Neural cell (in vitro differentiated cells): ENCODE measurements around the gene MDGA2.

ENCODE experiments used
- EP300 ChIP-seq: fragments of 450-650 bp; conservative IDR thresholded peaks from 2 replicates; pipeline ENCODE4 v1.6.1; 2014; ENCODE audit warnings: antibody characterized with exemption, mild to moderate bottlenecking, moderate library complexity; ENCODE audit not compliant: poor library complexity, severe bottlenecking
- EZH2 ChIP-seq: fragments of 200-600, 300-800 bp; shearing (Covaris generic), sonication (generic); IDR thresholded peaks from 2 replicates; pipeline ENCODE4 v1.6.1; 2014; ENCODE audit warnings: antibody characterized with exemption, low read length, borderline replicate concordance, mild to moderate bottlenecking; ENCODE audit not compliant: insufficient read depth, poor library complexity, severe bottlenecking
- MXI1 ChIP-seq: fragments of 450-650 bp; conservative IDR thresholded peaks from 2 replicates; pipeline ENCODE4 v1.6.1; 2014; ENCODE audit warnings: antibody characterized with exemption, mild to moderate bottlenecking; ENCODE audit not compliant: poor library complexity, severe bottlenecking
- POLR2AphosphoS5 ChIP-seq: IDR thresholded peaks from 2 replicates; pipeline ENCODE4 v1.6.1; 2012
- TF ChIP-seq, protein P1 (sequence below): IDR thresholded peaks from 2 replicates; pipeline ENCODE4 v1.6.1; 2012; ENCODE audit warnings: borderline replicate concordance
- TF ChIP-seq, protein P2 (sequence below): fragments of 450-650 bp; IDR thresholded peaks from 2 replicates; pipeline ENCODE4 v1.5.1; 2014; ENCODE audit warnings: antibody characterized with exemption, mild to moderate bottlenecking, moderate library complexity; ENCODE audit not compliant: poor library complexity, severe bottlenecking

DNA sequence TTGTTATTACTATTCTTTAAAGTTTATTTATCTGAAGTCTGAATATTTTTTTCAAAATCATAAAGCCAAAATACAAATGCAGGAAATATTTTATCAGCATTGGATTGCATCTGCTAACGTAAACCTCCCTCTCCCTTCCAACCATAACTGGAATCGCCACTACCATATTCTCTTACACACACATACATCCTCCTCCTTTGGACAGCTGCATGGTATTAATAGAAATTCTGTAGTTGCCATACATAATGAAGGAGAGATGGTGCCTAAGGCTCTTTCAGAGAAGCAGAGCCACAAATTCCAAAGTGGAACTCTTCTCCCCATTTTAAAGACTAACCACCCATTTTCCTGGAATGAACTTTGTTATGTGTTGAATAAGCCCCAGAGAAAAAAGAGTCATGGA, 352.7 kb downstream of the MDGA2 start:
- TF ChIP-seq, protein P1, sequence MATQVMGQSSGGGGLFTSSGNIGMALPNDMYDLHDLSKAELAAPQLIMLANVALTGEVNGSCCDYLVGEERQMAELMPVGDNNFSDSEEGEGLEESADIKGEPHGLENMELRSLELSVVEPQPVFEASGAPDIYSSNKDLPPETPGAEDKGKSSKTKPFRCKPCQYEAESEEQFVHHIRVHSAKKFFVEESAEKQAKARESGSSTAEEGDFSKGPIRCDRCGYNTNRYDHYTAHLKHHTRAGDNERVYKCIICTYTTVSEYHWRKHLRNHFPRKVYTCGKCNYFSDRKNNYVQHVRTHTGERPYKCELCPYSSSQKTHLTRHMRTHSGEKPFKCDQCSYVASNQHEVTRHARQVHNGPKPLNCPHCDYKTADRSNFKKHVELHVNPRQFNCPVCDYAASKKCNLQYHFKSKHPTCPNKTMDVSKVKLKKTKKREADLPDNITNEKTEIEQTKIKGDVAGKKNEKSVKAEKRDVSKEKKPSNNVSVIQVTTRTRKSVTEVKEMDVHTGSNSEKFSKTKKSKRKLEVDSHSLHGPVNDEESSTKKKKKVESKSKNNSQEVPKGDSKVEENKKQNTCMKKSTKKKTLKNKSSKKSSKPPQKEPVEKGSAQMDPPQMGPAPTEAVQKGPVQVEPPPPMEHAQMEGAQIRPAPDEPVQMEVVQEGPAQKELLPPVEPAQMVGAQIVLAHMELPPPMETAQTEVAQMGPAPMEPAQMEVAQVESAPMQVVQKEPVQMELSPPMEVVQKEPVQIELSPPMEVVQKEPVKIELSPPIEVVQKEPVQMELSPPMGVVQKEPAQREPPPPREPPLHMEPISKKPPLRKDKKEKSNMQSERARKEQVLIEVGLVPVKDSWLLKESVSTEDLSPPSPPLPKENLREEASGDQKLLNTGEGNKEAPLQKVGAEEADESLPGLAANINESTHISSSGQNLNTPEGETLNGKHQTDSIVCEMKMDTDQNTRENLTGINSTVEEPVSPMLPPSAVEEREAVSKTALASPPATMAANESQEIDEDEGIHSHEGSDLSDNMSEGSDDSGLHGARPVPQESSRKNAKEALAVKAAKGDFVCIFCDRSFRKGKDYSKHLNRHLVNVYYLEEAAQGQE = no peak
- TF ChIP-seq POLR2AphosphoS5 = no peak
- TF ChIP-seq, protein P2, sequence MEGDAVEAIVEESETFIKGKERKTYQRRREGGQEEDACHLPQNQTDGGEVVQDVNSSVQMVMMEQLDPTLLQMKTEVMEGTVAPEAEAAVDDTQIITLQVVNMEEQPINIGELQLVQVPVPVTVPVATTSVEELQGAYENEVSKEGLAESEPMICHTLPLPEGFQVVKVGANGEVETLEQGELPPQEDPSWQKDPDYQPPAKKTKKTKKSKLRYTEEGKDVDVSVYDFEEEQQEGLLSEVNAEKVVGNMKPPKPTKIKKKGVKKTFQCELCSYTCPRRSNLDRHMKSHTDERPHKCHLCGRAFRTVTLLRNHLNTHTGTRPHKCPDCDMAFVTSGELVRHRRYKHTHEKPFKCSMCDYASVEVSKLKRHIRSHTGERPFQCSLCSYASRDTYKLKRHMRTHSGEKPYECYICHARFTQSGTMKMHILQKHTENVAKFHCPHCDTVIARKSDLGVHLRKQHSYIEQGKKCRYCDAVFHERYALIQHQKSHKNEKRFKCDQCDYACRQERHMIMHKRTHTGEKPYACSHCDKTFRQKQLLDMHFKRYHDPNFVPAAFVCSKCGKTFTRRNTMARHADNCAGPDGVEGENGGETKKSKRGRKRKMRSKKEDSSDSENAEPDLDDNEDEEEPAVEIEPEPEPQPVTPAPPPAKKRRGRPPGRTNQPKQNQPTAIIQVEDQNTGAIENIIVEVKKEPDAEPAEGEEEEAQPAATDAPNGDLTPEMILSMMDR = no peak
- no peak for TF ChIP-seq MXI1
- no peak for TF ChIP-seq EP300
- no peak for TF ChIP-seq EZH2
